Heart right ventricle (tissue), 16 donors: ENCODE data around the gene RMI2. TPM values are rescaled to one million over a fixed set of nuclear protein-coding genes. Genes with fewer than 3 reads are reported as not detected.

Source experiments
- ATAC-seq, 8 donors: fragments of 200-7000 bp; cut with Tn5 transposase; one replicate each; pipeline ENCODE4 v1.9.1; 2020; ENCODE audit warnings: mild to moderate bottlenecking in 8 of 8, moderate library complexity in 8 of 8, moderate number of reproducible peaks in 1 of 8
- DNase-seq, 2 donors: peaks; one replicate each; pipeline ENCODE4 v3.0.0-alpha.2; 2020
- H3K27ac ChIP-seq, 10 donors: fragments of 200-600 bp; sonication (generic) in 2 of 10; one replicate each; pipeline versions ENCODE4 v1.5.0 to v1.8.0; 2020 to 2022; ENCODE audit warnings: mild to moderate bottlenecking in 3 of 10
- H3K27me3 ChIP-seq, 7 donors: fragments of 200-600 bp; one replicate each; pipeline ENCODE4 v1.8.0; 2021 to 2022; ENCODE audit warnings: mild to moderate bottlenecking in 2 of 7
- H3K36me3 ChIP-seq, 9 donors: fragments of 200-600 bp; sonication (generic) in 1 of 9; one replicate each; pipeline versions ENCODE4 v1.5.0 to v1.8.0; 2020 to 2022; ENCODE audit warnings: mild to moderate bottlenecking in 2 of 9
- H3K4me1 ChIP-seq, 9 donors: fragments of 200-600 bp; sonication (generic) in 1 of 9; one replicate each; pipeline versions ENCODE4 v1.5.0 to v1.8.0; 2020 to 2022; ENCODE audit warnings: mild to moderate bottlenecking in 4 of 9
- H3K4me3 ChIP-seq, 10 donors: fragments of 200-600 bp; sonication (generic) in 2 of 10; one replicate each; pipeline versions ENCODE4 v1.5.0 to v1.8.0; 2020 to 2022; ENCODE audit warnings: mild to moderate bottlenecking in 7 of 10, moderate library complexity in 2 of 10
- H3K9me3 ChIP-seq, 11 donors: fragments of 200-600 bp in 10 of 11; sonication (generic) in 2 of 11; one replicate each; pipeline versions ENCODE4 v1.5.0 to v1.8.0; 2013 to 2022; ENCODE audit warnings: mild to moderate bottlenecking in 2 of 11, control low read depth in 1 of 11, moderate library complexity in 1 of 11
- WGBS, 2 donors: extraction: QIAGEN DNeasy Blood & Tissue Kit; methylation state at CpG; one replicate each; pipeline ENCODE4 v1.1.7; 2013; ENCODE audit warnings: inconsistent platforms in 1 of 2; 5-methylcytosine and 5-hydroxymethylcytosine counted together
- intact Hi-C, 10 donors: fragments of 100-400 bp; cut with DNase I; formaldehyde crosslinking; loops; one replicate each; pipeline versions ENCODE4 v1.11.1 to v1.14.2; 2022
- polyA plus RNA-seq, 2 donors: library from polyadenylated mRNA; stranded (reverse); fragments of 200-250 nt; gene quantifications; one replicate each; pipeline ENCODE4 v1.2.3, GENCODE V29; 2013
- total RNA-seq, 10 donors: library from RNA; stranded (reverse); fragmentation: NEBNext Ultra II Directional in 3 of 10; extraction: Animal tissue kit (Norgen Biotek cat#: 25700) in 3 of 10; gene quantifications; one replicate each; pipeline versions ENCODE4 v1.2.1 to v1.2.4, GENCODE V29; 2021 to 2023
- TF ChIP-seq, protein P1 (sequence below), 9 donors: fragments of 200-600 bp; sonication (generic) in 2 of 9; IDR thresholded peaks; one replicate each; pipeline versions ENCODE4 v1.5.0 to v1.8.0; 2021 to 2022; ENCODE audit warnings: antibody characterized with exemption in 9 of 9, mild to moderate bottlenecking in 5 of 9, moderate library complexity in 1 of 9
- donor health status: Arrhythmogenic right ventricular cardiomyopathy.
- donor health status: ischemic (EF 13 %, LVEDD 7.1; RV severe dilation, severe dysfunction).
- donor health status: healthy with polysubstance abuse.
- donor health status: DM: no; HTN: yes; CAD: no.
- donor health status: DM: no; HTN: no; CAD: no.
- donor health status: ischemic (EF 25% LVEDD 6.9; RV normal size, moderate dysfunction).
- donor health status: ischemic (EF 25% LVEDD 5.7; RV mildly dilated, moderate dysfunction).
- donor health status: healthy.
- donor health status: DM: yes; HTN: yes; CAD: no.
- donor health status: Ischemic cardiomyopathy.
- donor health status: ischemic (EF 35%, LVEDD 5.7; RV mildly dilated, moderate dysfunction).
- donor health status: nonischemic (EF 11% LVEDD 7.7; RV severe dilation, severe dysfunction).
- donor health status: DM: yes; HTN: yes; CAD: no.
- donor health status: PGD.
- donor health status: ischemic (EF 29% LVEDD 5.4; RV normal size, mild dysfunction).
- donor health status: nonischemic (EF 23%, LVEDD 6.1; RV moderate dilation, normal function).

Gene RMI2
- total and polyA plus RNA-seq, 12 donors = 0.22 to 3.8 (median 1.1) TPM

GRCh38 chr16:11395008-11395948, 50.0 kb downstream of the RMI2 start:
- H3K4me3 ChIP-seq = no peak overlapping the region
- H3K36me3 ChIP-seq = no peaks in the 10 kb centered on the region
- ATAC-seq (no peak), DNase-seq (no peak)
- no peak overlapping the region for H3K27ac ChIP-seq
- WGBS, 2 donors = 70% methylated on average over 22 of the region's 22 CpGs
- H3K4me1 ChIP-seq = peaks cover 0 to 7% (median 3%) of the 10 kb centered on the region in 9 donors
- H3K27me3 ChIP-seq = no peaks in the 10 kb centered on the region
- TF ChIP-seq, protein P1, sequence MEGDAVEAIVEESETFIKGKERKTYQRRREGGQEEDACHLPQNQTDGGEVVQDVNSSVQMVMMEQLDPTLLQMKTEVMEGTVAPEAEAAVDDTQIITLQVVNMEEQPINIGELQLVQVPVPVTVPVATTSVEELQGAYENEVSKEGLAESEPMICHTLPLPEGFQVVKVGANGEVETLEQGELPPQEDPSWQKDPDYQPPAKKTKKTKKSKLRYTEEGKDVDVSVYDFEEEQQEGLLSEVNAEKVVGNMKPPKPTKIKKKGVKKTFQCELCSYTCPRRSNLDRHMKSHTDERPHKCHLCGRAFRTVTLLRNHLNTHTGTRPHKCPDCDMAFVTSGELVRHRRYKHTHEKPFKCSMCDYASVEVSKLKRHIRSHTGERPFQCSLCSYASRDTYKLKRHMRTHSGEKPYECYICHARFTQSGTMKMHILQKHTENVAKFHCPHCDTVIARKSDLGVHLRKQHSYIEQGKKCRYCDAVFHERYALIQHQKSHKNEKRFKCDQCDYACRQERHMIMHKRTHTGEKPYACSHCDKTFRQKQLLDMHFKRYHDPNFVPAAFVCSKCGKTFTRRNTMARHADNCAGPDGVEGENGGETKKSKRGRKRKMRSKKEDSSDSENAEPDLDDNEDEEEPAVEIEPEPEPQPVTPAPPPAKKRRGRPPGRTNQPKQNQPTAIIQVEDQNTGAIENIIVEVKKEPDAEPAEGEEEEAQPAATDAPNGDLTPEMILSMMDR (IDR thresholded peaks at IDR 0.05) = no peak
- intact Hi-C loops = loop anchor here (5.0 to 10.0 kb wide), 7 partner anchors 247 to 670 kb away; no protein-coding TSS in a partner anchor
- H3K9me3 ChIP-seq = no peaks in the 10 kb centered on the region

DNA sequence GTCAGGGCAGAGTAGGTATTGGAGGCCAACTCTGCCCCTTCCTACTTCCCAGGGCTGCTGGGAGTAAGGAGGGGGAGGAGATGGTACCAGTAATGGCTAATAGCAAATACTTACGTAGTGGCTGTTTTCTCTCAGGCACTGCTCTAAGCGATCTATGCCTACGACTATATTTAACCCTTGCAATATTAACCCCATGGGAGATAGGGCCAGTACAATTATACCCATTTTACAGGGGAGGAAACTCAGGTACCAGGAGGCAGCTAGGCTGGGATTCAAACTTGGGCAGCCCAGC, 50.6 kb downstream of the RMI2 start:
- intact Hi-C loops = loop anchor here (5.0 to 10.0 kb wide), 7 partner anchors 246 to 669 kb away; no protein-coding TSS in a partner anchor
- peak in 1 of 8 donors; percentile 4 for ATAC-seq

GRCh38 chr16:11396241-11397048, 51.2 kb downstream of the RMI2 start:
- Histone ChIP-seq H3K27ac (peak overlapping the region in 5 of 10 donors; percentile 13 to 55 (median 45)), H3K36me3 (no peaks in the 10 kb centered on the region)
- 41 to 45% methylated on average over 24 of the region's 24 CpGs for WGBS, 2 donors

More for the DNA sequence above, 50.6 kb downstream of the RMI2 start:
- no peak overlapping the region for H3K4me3 ChIP-seq
- peaks cover 0 to 7% (median 3%) of the 10 kb centered on the region in 9 donors for H3K4me1 ChIP-seq
- no peaks in the 10 kb centered on the region for H3K27me3 ChIP-seq
- no peaks in the 10 kb centered on the region for H3K36me3 ChIP-seq
- H3K27ac ChIP-seq = no peak overlapping the region
- TF ChIP-seq, protein P1 (IDR thresholded peaks at IDR 0.05) = no peak
- whole genome bisulfite sequencing, 2 donors = 11 to 15% methylated on average over 3 of the region's 3 CpGs
- H3K9me3 ChIP-seq = no peaks in the 10 kb centered on the region
- DNase-seq = no peak

More at GRCh38 chr16:11396241-11397048, 51.2 kb downstream of the RMI2 start:
- ATAC-seq (peak; percentile 77 to 87 (median 82)), DNase-seq (peak; percentile 70 to 71)
- peaks cover 0 to 7% (median 5%) of the 10 kb centered on the region in 9 donors for H3K4me1 ChIP-seq
- H3K27me3 ChIP-seq = no peaks in the 10 kb centered on the region
- H3K4me3 ChIP-seq = no peak overlapping the region
- no peaks in the 10 kb centered on the region for H3K9me3 ChIP-seq
- TF ChIP-seq, protein P1 (IDR thresholded peaks at IDR 0.05) = peak; percentile 95 to 100 (median 99)
- intact Hi-C loops = loop anchor here (5.0 to 10.0 kb wide), 7 partner anchors 246 to 668 kb away; no protein-coding TSS in a partner anchor
